ENCODE measurements around the gene CRIM1.

Gene CRIM1

GRCh38 chr2:36336321-36336720, 19.3 kb upstream of the CRIM1 start:
- H3K4me3 ChIP-seq (ENCODE audit: low read length), result no peak overlapping the region
- H3K4me1 ChIP-seq (ENCODE audit: insufficient read depth, low read length), result peaks cover 6% of the 10 kb centered on the region
- no peaks in the 10 kb centered on the region for H3K27me3 ChIP-seq (ENCODE audit: insufficient read depth, low read length)
- no peaks in the 10 kb centered on the region for H3K9me3 ChIP-seq (ENCODE audit: low read length)
- no peaks in the 10 kb centered on the region for H3K36me3 ChIP-seq (ENCODE audit: insufficient read depth, low read length)
- H2AFZ ChIP-seq (ENCODE audit: low read depth, low read length), result no peak overlapping the region

GRCh38 chr2:36337354-36337753, 18.2 kb upstream of the CRIM1 start:
- H3K9me3 ChIP-seq (ENCODE audit: low read length), result no peaks in the 10 kb centered on the region
- H3K36me3 ChIP-seq (ENCODE audit: insufficient read depth, low read length), result no peaks in the 10 kb centered on the region
- no peaks in the 10 kb centered on the region for H3K27me3 ChIP-seq (ENCODE audit: insufficient read depth, low read length)
- H3K4me3 ChIP-seq (ENCODE audit: low read length), result no peak overlapping the region
- H2AFZ ChIP-seq (ENCODE audit: low read depth, low read length), result no peak overlapping the region
- peaks cover 6% of the 10 kb centered on the region for H3K4me1 ChIP-seq (ENCODE audit: insufficient read depth, low read length)

GRCh38 chr2:36338124-36338826, 17.3 kb upstream of the CRIM1 start:
- Histone ChIP-seq H3K9me3 (ENCODE audit: low read length) (no peaks in the 10 kb centered on the region), H3K27me3 (ENCODE audit: insufficient read depth, low read length) (no peaks in the 10 kb centered on the region), H2AFZ (ENCODE audit: low read depth, low read length) (no peak overlapping the region), H3K4me3 (ENCODE audit: low read length) (no peak overlapping the region), H3K4me1 (ENCODE audit: insufficient read depth, low read length) (peaks cover 6% of the 10 kb centered on the region), H3K36me3 (ENCODE audit: insufficient read depth, low read length) (no peaks in the 10 kb centered on the region)

- Histone ChIP-seq H3K4me3 (ENCODE audit: low read length) (no peak overlapping the region), H3K36me3 (ENCODE audit: insufficient read depth, low read length) (no peaks in the 10 kb centered on the region), H3K9me3 (ENCODE audit: low read length) (no peaks in the 10 kb centered on the region), H3K27me3 (ENCODE audit: insufficient read depth, low read length) (no peaks in the 10 kb centered on the region), H2AFZ (ENCODE audit: low read depth, low read length) (no peak overlapping the region), H3K4me1 (ENCODE audit: insufficient read depth, low read length) (peaks cover 6% of the 10 kb centered on the region)
Observed at GRCh38 chr2:36338827-36339145, 16.8 kb upstream of the CRIM1 start.

- H3K9me3 ChIP-seq (ENCODE audit: low read length), result no peaks in the 10 kb centered on the region
- no peaks in the 10 kb centered on the region for H3K27me3 ChIP-seq (ENCODE audit: insufficient read depth, low read length)
- peaks cover 6% of the 10 kb centered on the region for H3K4me1 ChIP-seq (ENCODE audit: insufficient read depth, low read length)
- H3K4me3 ChIP-seq (ENCODE audit: low read length), result no peak overlapping the region
- H2AFZ ChIP-seq (ENCODE audit: low read depth, low read length), result no peak overlapping the region
- H3K36me3 ChIP-seq (ENCODE audit: insufficient read depth, low read length), result no peaks in the 10 kb centered on the region
Observed at GRCh38 chr2:36339607-36340218, 15.9 kb upstream of the CRIM1 start.

GRCh38 chr2:36343606-36344005, 12.0 kb upstream of the CRIM1 start:
- Histone ChIP-seq H3K27me3 (ENCODE audit: insufficient read depth, low read length) (no peaks in the 10 kb centered on the region), H3K4me1 (ENCODE audit: insufficient read depth, low read length) (peaks cover 4% of the 10 kb centered on the region), H3K9me3 (ENCODE audit: low read length) (no peaks in the 10 kb centered on the region), H3K36me3 (ENCODE audit: insufficient read depth, low read length) (no peaks in the 10 kb centered on the region), H2AFZ (ENCODE audit: low read depth, low read length) (no peak overlapping the region), H3K4me3 (ENCODE audit: low read length) (no peak overlapping the region)

- H3K36me3 ChIP-seq (ENCODE audit: insufficient read depth, low read length), result no peaks in the 10 kb centered on the region
- H3K4me1 ChIP-seq (ENCODE audit: insufficient read depth, low read length), result no peaks in the 10 kb centered on the region
- no peak overlapping the region for H2AFZ ChIP-seq (ENCODE audit: low read depth, low read length)
- no peaks in the 10 kb centered on the region for H3K9me3 ChIP-seq (ENCODE audit: low read length)
- no peak overlapping the region for H3K4me3 ChIP-seq (ENCODE audit: low read length)
- H3K27me3 ChIP-seq (ENCODE audit: insufficient read depth, low read length), result no peaks in the 10 kb centered on the region
Observed at GRCh38 chr2:36348721-36349120, 6.9 kb upstream of the CRIM1 start.

GRCh38 chr2:36351291-36351690, 4.3 kb upstream of the CRIM1 start:
- Histone ChIP-seq H2AFZ (ENCODE audit: low read depth, low read length) (no peak overlapping the region), H3K4me3 (ENCODE audit: low read length) (no peak overlapping the region), H3K9me3 (ENCODE audit: low read length) (no peaks in the 10 kb centered on the region), H3K27me3 (ENCODE audit: insufficient read depth, low read length) (no peaks in the 10 kb centered on the region), H3K4me1 (ENCODE audit: insufficient read depth, low read length) (peaks cover 3% of the 10 kb centered on the region), H3K36me3 (ENCODE audit: insufficient read depth, low read length) (no peaks in the 10 kb centered on the region)

GRCh38 chr2:36351736-36352349, 3.7 kb upstream of the CRIM1 start:
- no peak overlapping the region for H2AFZ ChIP-seq (ENCODE audit: low read depth, low read length)
- H3K27me3 ChIP-seq (ENCODE audit: insufficient read depth, low read length), result no peaks in the 10 kb centered on the region
- H3K36me3 ChIP-seq (ENCODE audit: insufficient read depth, low read length), result no peaks in the 10 kb centered on the region
- H3K4me3 ChIP-seq (ENCODE audit: low read length), result no peak overlapping the region
- H3K9me3 ChIP-seq (ENCODE audit: low read length), result no peaks in the 10 kb centered on the region
- H3K4me1 ChIP-seq (ENCODE audit: insufficient read depth, low read length), result peaks cover 3% of the 10 kb centered on the region

- H2AFZ ChIP-seq (ENCODE audit: low read depth, low read length), result no peak overlapping the region
- no peaks in the 10 kb centered on the region for H3K27me3 ChIP-seq (ENCODE audit: insufficient read depth, low read length)
- no peak overlapping the region for H3K4me3 ChIP-seq (ENCODE audit: low read length)
- H3K4me1 ChIP-seq (ENCODE audit: insufficient read depth, low read length), result peaks cover 11% of the 10 kb centered on the region
- no peaks in the 10 kb centered on the region for H3K9me3 ChIP-seq (ENCODE audit: low read length)
- H3K36me3 ChIP-seq (ENCODE audit: insufficient read depth, low read length), result no peaks in the 10 kb centered on the region
Observed at GRCh38 chr2:36352701-36353100, 2.9 kb upstream of the CRIM1 start.

GRCh38 chr2:36354811-36355150, 797 bp upstream of the CRIM1 start:
- Histone ChIP-seq H3K4me3 (ENCODE audit: low read length) (peak overlapping the region; percentile 49), H3K9me3 (ENCODE audit: low read length) (no peaks in the 10 kb centered on the region), H3K4me1 (ENCODE audit: insufficient read depth, low read length) (peaks cover 21% of the 10 kb centered on the region), H2AFZ (ENCODE audit: low read depth, low read length) (peak overlapping the region; percentile 86), H3K27me3 (ENCODE audit: insufficient read depth, low read length) (no peaks in the 10 kb centered on the region), H3K36me3 (ENCODE audit: insufficient read depth, low read length) (no peaks in the 10 kb centered on the region)

GRCh38 chr2:36355890-36356297, 316 bp downstream of the CRIM1 start:
- H3K4me1 ChIP-seq (ENCODE audit: insufficient read depth, low read length), result peaks cover 21% of the 10 kb centered on the region
- H2AFZ ChIP-seq (ENCODE audit: low read depth, low read length), result peak overlapping the region; percentile 96
- no peaks in the 10 kb centered on the region for H3K36me3 ChIP-seq (ENCODE audit: insufficient read depth, low read length)
- H3K27me3 ChIP-seq (ENCODE audit: insufficient read depth, low read length), result no peaks in the 10 kb centered on the region
- H3K4me3 ChIP-seq (ENCODE audit: low read length), result peak overlapping the region; percentile 49
- H3K9me3 ChIP-seq (ENCODE audit: low read length), result no peaks in the 10 kb centered on the region

- H2AFZ ChIP-seq (ENCODE audit: low read depth, low read length), result peak overlapping the region; percentile 96
- H3K27me3 ChIP-seq (ENCODE audit: insufficient read depth, low read length), result no peaks in the 10 kb centered on the region
- H3K4me3 ChIP-seq (ENCODE audit: low read length), result peak overlapping the region; percentile 49
- H3K36me3 ChIP-seq (ENCODE audit: insufficient read depth, low read length), result no peaks in the 10 kb centered on the region
- H3K4me1 ChIP-seq (ENCODE audit: insufficient read depth, low read length), result peaks cover 21% of the 10 kb centered on the region
- no peaks in the 10 kb centered on the region for H3K9me3 ChIP-seq (ENCODE audit: low read length)
Observed at GRCh38 chr2:36356298-36356989, 866 bp downstream of the CRIM1 start.
